ENCODE results near the gene BLID. TPM values are rescaled to one million over a fixed set of nuclear protein-coding genes. Genes with fewer than 3 reads are reported as not detected.

The BLID gene
- total and polyA plus RNA-seq, 10 of the 15 experiments (the other 5 are each of a cell fraction or from before 2014, with no cell fraction given) = not detected

DNA sequence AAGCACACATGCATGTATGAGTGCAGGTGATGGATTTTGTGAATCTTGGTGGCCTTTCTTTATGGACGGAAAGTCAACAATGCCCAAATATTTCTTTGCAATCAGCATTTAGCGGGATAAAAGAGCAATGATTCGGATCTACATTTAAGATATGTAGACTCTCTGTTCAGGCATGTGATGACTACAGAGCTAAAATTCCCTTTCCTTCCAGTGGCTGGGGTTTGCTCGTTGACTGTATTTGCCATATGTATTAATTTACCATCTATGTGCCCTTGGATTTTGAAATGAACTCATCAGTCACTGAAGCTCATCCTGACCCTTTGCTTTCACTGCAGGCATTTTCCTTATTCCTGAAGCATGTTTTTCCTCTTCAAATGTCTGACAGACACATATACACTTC is 13.6 kb downstream of the BLID start (continued):
- TF ChIP-seq, protein P1, sequence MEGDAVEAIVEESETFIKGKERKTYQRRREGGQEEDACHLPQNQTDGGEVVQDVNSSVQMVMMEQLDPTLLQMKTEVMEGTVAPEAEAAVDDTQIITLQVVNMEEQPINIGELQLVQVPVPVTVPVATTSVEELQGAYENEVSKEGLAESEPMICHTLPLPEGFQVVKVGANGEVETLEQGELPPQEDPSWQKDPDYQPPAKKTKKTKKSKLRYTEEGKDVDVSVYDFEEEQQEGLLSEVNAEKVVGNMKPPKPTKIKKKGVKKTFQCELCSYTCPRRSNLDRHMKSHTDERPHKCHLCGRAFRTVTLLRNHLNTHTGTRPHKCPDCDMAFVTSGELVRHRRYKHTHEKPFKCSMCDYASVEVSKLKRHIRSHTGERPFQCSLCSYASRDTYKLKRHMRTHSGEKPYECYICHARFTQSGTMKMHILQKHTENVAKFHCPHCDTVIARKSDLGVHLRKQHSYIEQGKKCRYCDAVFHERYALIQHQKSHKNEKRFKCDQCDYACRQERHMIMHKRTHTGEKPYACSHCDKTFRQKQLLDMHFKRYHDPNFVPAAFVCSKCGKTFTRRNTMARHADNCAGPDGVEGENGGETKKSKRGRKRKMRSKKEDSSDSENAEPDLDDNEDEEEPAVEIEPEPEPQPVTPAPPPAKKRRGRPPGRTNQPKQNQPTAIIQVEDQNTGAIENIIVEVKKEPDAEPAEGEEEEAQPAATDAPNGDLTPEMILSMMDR (IDR thresholded peaks at IDR 0.05 in 2 of 3, conservative IDR thresholded peaks at IDR 0.05 in 1 of 3; ENCODE audit: control insufficient read depth in 2 of 3, extremely low read depth in 1 of 3, insufficient read depth in 1 of 3, low read depth in 3 of 3, low read length in 3 of 3) = no peak
- TF ChIP-seq TAF1 (IDR thresholded peaks at IDR 0.05; ENCODE audit: borderline replicate concordance, low read depth, low read length) = no peak

DNA sequence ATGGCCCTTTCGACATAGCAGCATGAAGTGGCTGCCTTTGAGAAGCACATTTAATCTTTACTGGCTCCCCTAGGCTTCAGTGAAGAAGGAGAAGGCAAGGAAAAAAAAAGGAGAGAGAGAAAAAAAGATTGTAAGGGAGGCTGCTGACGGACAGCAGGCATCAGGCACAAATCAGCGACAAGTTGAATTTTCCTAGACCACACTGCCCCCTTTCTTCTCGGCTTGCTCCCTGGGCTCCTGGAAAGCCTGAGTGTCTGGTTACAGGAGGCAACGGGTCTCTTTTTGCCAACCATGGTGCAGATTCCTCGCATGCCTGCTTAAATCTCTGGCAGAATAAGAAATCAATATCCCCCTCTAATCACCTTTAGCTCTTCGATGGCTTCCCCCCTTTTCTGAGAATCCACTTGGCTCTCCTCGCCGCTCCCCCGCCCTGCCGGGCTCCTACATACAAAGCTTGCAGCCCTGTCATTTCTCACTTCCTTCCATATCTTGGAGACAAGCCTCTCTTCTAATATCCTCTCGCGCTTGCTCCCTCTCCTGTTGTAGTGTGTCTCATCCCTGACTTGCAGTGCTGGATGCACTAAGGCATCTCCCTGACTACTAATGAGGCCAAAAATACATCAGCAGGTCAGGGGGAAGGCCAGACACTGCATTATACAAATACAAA is 14.3 kb downstream of the BLID start:
- Histone ChIP-seq H2AFZ (ENCODE audit: control insufficient read depth, low read depth, low read length) (no peak overlapping the region), H3K79me2 (ENCODE audit: control insufficient read depth, insufficient read depth, low read length) (no peaks in the 10 kb centered on the region), H3K9me3 (replicated peaks; ENCODE audit: control insufficient read depth, insufficient read depth, low read length) (no peaks in the 10 kb centered on the region; the same call in 2 of the 3 replicates), H3K36me3 (ENCODE audit: control insufficient read depth in 2 of 2, insufficient read depth in 2 of 2, low read length in 1 of 2) (no peaks in the 10 kb centered on the region), H3K4me3 (no peak overlapping the region), H3K27ac (ENCODE audit: control insufficient read depth, insufficient read depth) (no peak overlapping the region), H4K20me1 (ENCODE audit: control insufficient read depth, insufficient read depth) (no peaks in the 10 kb centered on the region), H3K4me2 (ENCODE audit: control insufficient read depth, insufficient read depth) (no peak overlapping the region), H3K27me3 (replicated peaks in 1 of 2; ENCODE audit: control insufficient read depth in 2 of 2, insufficient read depth in 2 of 2, low read length in 1 of 2) (peaks cover 0 to 20% of the 10 kb centered on the region in 2 experiments; a peak in 3 of 4 replicates), H3K9ac (ENCODE audit: control insufficient read depth, insufficient read depth, low read length) (no peak overlapping the region), H3K4me1 (ENCODE audit: control insufficient read depth, insufficient read depth, low read length) (no peaks in the 10 kb centered on the region)
- POLR2A ChIA-PET = no interaction called here
- 16% methylated on average over 13 of the region's 13 CpGs for WGBS (ENCODE audit: insufficient coverage, insufficient replicate concordance, low lambda C conversion rate, missing lambda C conversion rate)
- CTCF ChIA-PET = no interaction called here
- in situ Hi-C loops (cut with MboI) = no loop called here
- no TSS peak for BruUV-seq (replicated peaks)
- ATAC-seq = no peak
- no peak for DNase-seq (ENCODE audit: low read depth, low spot score)
- no peak for FAIRE-seq
- SMC1A ChIA-PET (ENCODE audit: uncharacterized antibody, unreplicated experiment) = no interaction called here
- TF ChIP-seq SMARCA5 (IDR thresholded peaks at IDR 0.05) = no peak
- TF ChIP-seq SRF (IDR thresholded peaks at IDR 0.05; ENCODE audit: low read depth in 2 of 2, low read length in 2 of 2) = no peak
- RAD21 ChIA-PET (ENCODE audit: unreplicated experiment) = no interaction called here
- intact Hi-C loops (cut with micrococcal nuclease; ENCODE audit: unreplicated experiment) = no loop called here
